Neutrophil (primary cell): ENCODE results near the gene VAC14.

Experiments
- H3K27ac ChIP-seq: fragments of 200-600 bp; sonication (generic); 2 replicates; pipeline ENCODE4 v1.5.1; 2016; ENCODE audit warnings: mild to moderate bottlenecking, moderate library complexity
- H3K27me3 ChIP-seq: fragments of 200-600 bp; sonication (generic); 2 replicates; pipeline ENCODE4 v1.6.0; 2016; ENCODE audit warnings: mild to moderate bottlenecking
- H3K36me3 ChIP-seq: fragments of 200-600 bp; sonication (generic); 2 replicates; pipeline ENCODE4 v1.5.1; 2017
- H3K4me1 ChIP-seq, 2 experiments: fragments of 200-600 bp in 1 of 2; sonication (generic) in 1 of 2; 1 replicate in 1 of 2; 2 replicates in 1 of 2; pipeline versions ENCODE4 v1.5.1 to v1.6.1; 2013 to 2016; ENCODE audit warnings: low read depth in 1 of 2, low read length in 1 of 2, mild to moderate bottlenecking in 1 of 2, moderate library complexity in 1 of 2; ENCODE audit not compliant: control insufficient read depth in 1 of 2, insufficient read depth in 1 of 2
- H3K4me3 ChIP-seq, 2 experiments: fragments of 200-600 bp in 1 of 2; sonication (generic) in 1 of 2; 1 replicate in 1 of 2; 2 replicates in 1 of 2; pipeline ENCODE4 v1.5.1; 2013 to 2016; ENCODE audit warnings: low read depth in 1 of 2, low read length in 1 of 2, mild to moderate bottlenecking in 1 of 2, moderate library complexity in 1 of 2
- H3K9me3 ChIP-seq: fragments of 200-600 bp; sonication (generic); 2 replicates; pipeline ENCODE4 v1.5.1; 2016
- TF ChIP-seq, protein P1 (sequence below): fragments of 200-600 bp; sonication (generic); IDR thresholded peaks from 2 replicates; pipeline ENCODE4 v1.5.1; 2016; ENCODE audit warnings: antibody characterized with exemption

Gene VAC14

DNA sequence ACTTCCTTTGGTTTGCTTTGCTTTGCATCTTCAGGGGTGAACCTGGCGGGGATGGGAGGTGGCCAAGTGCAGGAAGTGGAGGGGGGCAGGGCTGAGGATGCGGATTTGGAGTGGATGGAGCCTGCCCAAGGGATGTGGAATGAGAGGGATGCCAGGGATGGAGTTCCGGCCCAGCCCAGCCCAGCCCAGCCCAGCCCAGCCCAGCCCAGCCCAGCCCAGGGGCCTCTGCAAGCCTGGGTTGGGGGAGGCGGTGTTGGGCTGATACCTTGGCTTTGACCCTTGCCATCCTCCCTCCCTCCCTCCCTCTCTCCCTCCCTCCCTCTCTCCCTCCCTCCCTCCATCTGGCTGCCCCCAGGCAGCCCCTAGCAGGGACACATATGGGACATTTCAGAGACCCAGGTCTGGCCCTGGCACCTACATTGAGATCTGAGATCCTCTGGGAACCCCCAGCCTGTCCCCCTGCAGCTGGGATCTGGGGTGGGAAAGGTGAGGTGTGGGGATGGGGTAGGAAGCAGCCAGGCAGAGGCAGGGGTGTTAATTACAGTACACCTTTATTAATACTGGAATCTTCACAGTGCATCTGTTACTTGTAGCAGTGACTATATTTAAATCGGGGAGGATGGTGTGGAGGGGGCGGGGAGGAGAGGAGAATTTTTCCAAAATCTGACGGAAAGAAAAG is 140.1 kb downstream of the VAC14 start:
- no peak overlapping the region for H3K4me3 ChIP-seq
- H3K4me1 ChIP-seq = no peaks in the 10 kb centered on the region
- TF ChIP-seq, protein P1, sequence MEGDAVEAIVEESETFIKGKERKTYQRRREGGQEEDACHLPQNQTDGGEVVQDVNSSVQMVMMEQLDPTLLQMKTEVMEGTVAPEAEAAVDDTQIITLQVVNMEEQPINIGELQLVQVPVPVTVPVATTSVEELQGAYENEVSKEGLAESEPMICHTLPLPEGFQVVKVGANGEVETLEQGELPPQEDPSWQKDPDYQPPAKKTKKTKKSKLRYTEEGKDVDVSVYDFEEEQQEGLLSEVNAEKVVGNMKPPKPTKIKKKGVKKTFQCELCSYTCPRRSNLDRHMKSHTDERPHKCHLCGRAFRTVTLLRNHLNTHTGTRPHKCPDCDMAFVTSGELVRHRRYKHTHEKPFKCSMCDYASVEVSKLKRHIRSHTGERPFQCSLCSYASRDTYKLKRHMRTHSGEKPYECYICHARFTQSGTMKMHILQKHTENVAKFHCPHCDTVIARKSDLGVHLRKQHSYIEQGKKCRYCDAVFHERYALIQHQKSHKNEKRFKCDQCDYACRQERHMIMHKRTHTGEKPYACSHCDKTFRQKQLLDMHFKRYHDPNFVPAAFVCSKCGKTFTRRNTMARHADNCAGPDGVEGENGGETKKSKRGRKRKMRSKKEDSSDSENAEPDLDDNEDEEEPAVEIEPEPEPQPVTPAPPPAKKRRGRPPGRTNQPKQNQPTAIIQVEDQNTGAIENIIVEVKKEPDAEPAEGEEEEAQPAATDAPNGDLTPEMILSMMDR = no peak
- peaks cover 22% of the 10 kb centered on the region for H3K36me3 ChIP-seq
- H3K27ac ChIP-seq = no peak overlapping the region
- H3K27me3 ChIP-seq = no peaks in the 10 kb centered on the region
- H3K9me3 ChIP-seq = no peaks in the 10 kb centered on the region

- Histone ChIP-seq H3K27ac (no peak overlapping the region), H3K9me3 (no peaks in the 10 kb centered on the region), H3K36me3 (peaks cover 17% of the 10 kb centered on the region)
These were observed 140.8 kb downstream of the VAC14 start for GRCh38 chr16:70659953-70660671.

DNA sequence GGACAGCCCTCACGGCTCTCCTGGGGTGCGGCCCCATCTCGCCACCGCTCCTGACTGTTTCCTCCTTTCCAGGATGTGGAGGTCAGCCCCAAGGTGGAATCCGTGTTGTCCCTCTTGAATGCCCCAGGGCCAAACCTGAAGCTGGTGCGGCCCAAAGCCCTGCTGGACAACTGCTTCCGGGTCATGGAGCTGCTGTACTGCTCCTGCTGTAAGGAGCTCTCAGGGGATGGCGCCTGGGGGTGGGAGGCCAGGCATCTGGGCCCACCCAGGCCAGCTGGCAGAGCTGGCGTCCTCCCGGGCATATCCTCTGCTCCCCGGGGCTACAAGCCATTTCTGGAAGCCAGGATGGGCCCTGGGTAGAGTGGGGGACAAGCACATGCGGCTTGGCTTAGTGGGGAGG is 141.4 kb downstream of the VAC14 start:
- no peaks in the 10 kb centered on the region for H3K4me1 ChIP-seq
- H3K27ac ChIP-seq = no peak overlapping the region
- TF ChIP-seq, protein P1 = no peak

More at GRCh38 chr16:70659953-70660671, 140.8 kb downstream of the VAC14 start:
- TF ChIP-seq, protein P1 = no peak
- Histone ChIP-seq H3K27me3 (no peaks in the 10 kb centered on the region), H3K4me1 (no peaks in the 10 kb centered on the region), H3K4me3 (no peak overlapping the region)

DNA sequence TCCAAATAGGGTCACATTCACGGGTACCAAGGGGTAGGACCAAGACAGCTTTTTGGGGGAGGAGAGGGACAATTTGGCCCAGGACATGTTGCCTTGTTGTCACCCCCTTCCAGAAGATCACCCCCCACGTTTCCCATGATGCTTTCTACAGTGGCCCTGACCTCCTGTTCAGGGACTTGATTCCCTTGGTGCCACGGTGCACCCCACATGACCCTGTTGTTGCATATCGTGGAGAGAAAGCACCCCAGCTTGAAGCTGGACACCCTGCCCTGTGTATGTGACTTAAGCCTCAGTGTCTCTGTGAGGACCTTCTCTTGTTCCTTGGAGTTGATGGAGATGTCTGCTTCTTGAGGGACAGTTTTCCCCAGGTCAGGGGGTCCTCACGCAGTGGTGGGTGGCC is 142.0 kb downstream of the VAC14 start:
- peaks cover 10% of the 10 kb centered on the region for H3K36me3 ChIP-seq
- TF ChIP-seq, protein P1 = no peak

More for the DNA sequence above, 141.4 kb downstream of the VAC14 start:
- H3K36me3 ChIP-seq = peaks cover 16% of the 10 kb centered on the region
- no peak overlapping the region for H3K4me3 ChIP-seq
- H3K27me3 ChIP-seq = no peaks in the 10 kb centered on the region
- no peaks in the 10 kb centered on the region for H3K9me3 ChIP-seq

GRCh38 chr16:70657956-70658355 is 143.0 kb downstream of the VAC14 start:
- Histone ChIP-seq H3K4me3 (no peak overlapping the region), H3K9me3 (no peaks in the 10 kb centered on the region), H3K4me1 (peaks cover 0 to 4% of the 10 kb centered on the region in 2 experiments), H3K27me3 (no peaks in the 10 kb centered on the region), H3K36me3 (peaks cover under 1% of the 10 kb centered on the region), H3K27ac (no peak overlapping the region)
- TF ChIP-seq, protein P1 = no peak

More for the DNA sequence above, 142.0 kb downstream of the VAC14 start:
- Histone ChIP-seq H3K4me1 (peaks cover 0 to 3% of the 10 kb centered on the region in 2 experiments), H3K27me3 (no peaks in the 10 kb centered on the region), H3K9me3 (no peaks in the 10 kb centered on the region), H3K4me3 (no peak overlapping the region), H3K27ac (no peak overlapping the region)
